Fibroblast of the aortic adventitia (primary cell): ENCODE measurements around the gene CACNA1D. TPM values are rescaled to one million over a fixed set of nuclear protein-coding genes. Genes with fewer than 3 reads are reported as not detected.

Experiments
- DNase-seq: peaks from one replicate; pipeline ENCODE4 v3.0.0-alpha.2; 2010; ENCODE audit warnings: low read depth
- H3K4me3 ChIP-seq: 2 replicates; pipeline ENCODE4 v1.5.1; 2011; ENCODE audit warnings: low read depth, mild to moderate bottlenecking, control low read depth, low read length, moderate library complexity
- total RNA-seq: library from RNA; depleted of rRNA; stranded (reverse); fragments of >200 nt; gene quantifications from 2 replicates; pipeline ENCODE4 v1.2.3, GENCODE V29; 2012; ENCODE audit warnings: low replicate concordance
- TF ChIP-seq, protein P1 (sequence below): IDR thresholded peaks from 2 replicates; pipeline ENCODE4 v1.5.1; 2011; ENCODE audit warnings: mild to moderate bottlenecking, low read length, control low read depth, inconsistent platforms; ENCODE audit not compliant: insufficient read depth

CACNA1D gene
- total RNA-seq, 1 donor = 1.9 TPM

DNA sequence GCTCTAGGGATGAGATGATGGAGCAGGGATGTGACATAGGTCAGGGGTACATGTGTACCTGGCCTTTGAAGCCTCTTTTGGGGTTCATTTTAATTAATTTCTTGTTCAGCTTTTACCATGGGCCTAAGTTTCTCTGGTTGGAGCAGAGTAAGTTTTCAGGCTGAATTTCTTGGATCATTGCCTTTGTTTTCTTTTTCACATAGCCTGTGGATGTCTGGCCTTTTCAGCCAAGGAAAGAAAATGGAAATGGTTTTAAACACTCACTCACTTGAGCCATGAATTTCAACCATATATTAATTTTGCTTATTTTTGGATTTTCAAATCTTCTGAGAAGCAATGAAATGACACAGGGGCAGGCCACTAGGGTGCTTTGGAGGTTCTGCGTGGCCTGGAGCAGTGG lies 30.2 kb downstream of the CACNA1D start:
- no peak for DNase-seq
- no peak overlapping the region for H3K4me3 ChIP-seq
- TF ChIP-seq, protein P1, sequence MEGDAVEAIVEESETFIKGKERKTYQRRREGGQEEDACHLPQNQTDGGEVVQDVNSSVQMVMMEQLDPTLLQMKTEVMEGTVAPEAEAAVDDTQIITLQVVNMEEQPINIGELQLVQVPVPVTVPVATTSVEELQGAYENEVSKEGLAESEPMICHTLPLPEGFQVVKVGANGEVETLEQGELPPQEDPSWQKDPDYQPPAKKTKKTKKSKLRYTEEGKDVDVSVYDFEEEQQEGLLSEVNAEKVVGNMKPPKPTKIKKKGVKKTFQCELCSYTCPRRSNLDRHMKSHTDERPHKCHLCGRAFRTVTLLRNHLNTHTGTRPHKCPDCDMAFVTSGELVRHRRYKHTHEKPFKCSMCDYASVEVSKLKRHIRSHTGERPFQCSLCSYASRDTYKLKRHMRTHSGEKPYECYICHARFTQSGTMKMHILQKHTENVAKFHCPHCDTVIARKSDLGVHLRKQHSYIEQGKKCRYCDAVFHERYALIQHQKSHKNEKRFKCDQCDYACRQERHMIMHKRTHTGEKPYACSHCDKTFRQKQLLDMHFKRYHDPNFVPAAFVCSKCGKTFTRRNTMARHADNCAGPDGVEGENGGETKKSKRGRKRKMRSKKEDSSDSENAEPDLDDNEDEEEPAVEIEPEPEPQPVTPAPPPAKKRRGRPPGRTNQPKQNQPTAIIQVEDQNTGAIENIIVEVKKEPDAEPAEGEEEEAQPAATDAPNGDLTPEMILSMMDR = no peak

DNA sequence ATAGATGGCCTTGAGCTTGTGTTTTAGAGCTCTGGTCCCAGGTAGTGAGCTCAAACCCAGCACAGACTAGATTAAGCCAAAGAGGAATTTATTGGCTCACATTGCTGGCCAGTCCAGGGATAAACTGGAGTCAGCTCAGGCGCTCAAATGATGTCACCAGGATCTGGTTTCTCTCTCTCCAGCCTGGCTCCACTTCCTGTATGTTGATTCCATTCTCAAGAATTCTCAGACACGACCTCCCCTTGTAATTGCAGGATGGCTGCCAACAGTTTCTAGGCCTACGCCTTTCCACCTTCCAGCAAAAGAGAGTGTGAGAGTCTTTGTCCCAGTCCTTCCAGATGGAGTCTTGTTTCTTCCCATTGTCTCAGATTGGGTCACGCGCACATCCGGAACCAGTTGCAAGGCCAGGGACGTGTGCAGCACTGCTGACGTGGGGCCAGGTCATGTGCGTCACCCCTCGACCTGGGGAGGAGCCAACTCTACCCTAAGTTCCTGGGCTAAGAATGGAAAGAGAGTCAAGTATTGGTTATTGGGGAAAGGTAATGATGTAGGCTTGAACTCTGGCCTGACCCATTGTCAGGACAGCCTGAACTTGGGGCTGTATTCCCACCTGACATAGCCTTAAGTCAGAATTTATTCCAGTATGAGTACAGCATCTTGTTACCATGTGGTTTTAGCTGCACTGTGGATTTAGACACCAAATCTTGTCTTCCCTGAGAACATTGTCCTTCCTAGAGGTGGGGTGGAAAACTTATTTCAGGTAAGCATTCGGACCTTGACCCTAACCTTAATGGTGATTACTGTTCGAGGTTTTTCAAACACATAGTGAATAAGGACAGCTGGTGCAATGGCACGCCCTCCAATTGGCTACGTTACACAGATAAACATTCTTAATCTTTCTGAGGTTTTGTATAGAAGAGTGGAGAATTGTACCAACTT lies 31.6 kb downstream of the CACNA1D start:
- DNase-seq = peak; percentile 86
- TF ChIP-seq, protein P1 = no peak
- H3K4me3 ChIP-seq = no peak overlapping the region

DNA sequence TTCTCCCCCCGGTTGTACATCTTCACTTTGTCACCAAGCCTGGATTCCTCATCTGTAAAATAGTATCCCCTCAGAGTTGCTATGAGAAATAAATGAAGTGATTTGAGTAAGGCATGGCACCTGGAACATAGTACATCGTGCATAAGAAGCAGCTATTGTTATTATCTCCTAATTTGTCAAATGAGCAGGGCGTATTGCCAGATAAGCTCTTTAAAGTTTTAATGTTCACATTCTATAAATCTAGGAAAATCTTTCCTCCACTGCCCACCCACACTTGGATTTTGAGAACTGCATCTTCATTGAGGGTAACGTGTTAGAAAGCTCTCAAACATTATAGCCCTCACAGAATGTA lies 32.3 kb downstream of the CACNA1D start:
- DNase-seq = no peak
- TF ChIP-seq, protein P1 = no peak
- H3K4me3 ChIP-seq = no peak overlapping the region

DNA sequence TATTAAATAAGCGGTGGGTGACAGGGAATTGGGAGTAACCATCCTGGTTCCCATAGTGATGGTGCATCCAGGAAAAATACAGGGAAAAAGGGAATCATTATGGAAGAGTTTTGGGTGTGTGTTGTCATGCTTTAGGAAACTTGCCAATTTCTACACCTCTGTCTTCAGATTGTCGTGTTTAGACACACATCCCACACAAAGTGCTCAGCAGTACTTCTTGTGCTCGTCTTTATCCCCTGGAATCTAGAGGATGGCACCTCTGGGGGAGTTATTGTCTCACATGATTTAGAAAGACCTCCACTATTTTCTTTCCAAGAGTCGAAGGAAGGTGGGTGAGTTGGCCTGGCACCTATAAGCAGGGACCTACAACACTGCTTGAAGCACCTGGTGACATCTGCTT lies 35.8 kb downstream of the CACNA1D start:
- no peak overlapping the region for H3K4me3 ChIP-seq
- TF ChIP-seq, protein P1 = no peak
- no peak for DNase-seq

DNA sequence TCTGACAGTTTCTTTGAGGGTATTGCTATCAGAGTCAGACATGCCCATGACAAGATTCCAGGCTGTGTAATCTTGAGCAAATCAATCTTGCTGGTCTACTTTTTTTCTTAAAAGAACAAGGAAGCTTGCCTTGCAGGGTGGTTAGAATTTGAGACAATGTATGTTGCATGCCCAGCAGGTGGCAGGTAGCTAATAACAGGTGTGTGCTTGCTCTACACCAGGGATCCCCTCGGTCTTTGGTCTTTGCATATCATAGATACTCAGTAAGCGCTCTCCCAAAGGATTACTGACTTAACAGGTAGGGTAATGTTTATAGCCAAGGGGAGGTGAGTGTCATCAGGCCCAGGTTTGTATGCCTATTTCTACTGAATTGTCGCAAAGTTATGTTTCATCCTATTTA lies 37.3 kb downstream of the CACNA1D start:
- no peak for DNase-seq
- no peak overlapping the region for H3K4me3 ChIP-seq
- TF ChIP-seq, protein P1 = no peak

DNA sequence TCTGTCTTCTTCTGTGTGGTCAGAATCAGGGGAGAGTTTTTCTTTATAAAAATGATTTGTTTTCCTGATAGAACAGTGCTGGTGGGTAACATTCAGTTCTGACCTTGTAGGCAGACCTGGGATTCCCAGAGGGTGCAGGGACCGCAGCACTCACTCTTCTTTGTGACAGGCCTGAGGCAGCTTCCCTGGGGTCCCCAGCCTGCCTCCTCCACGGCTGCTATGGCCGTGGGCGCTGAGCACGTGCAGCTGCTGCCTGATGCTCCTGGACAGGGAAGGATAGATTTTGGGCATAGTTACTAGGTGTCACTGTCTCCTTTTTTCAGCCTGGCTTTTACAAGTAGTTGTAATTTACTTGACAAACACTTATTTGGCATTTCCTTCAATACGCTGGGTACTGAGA lies 39.1 kb downstream of the CACNA1D start:
- H3K4me3 ChIP-seq = no peak overlapping the region
- no peak for DNase-seq
- TF ChIP-seq, protein P1 = no peak
